ENCODE data around the gene NDRG4. TPM values are rescaled to one million over a fixed set of nuclear protein-coding genes. Genes with fewer than 3 reads are reported as not detected.

NDRG4 gene
- total and polyA plus RNA-seq, 2 of the 13 experiments (the other 11 are each of a cell fraction or from before 2014, with no cell fraction given): 1.7 to 2.7 TPM

DNA sequence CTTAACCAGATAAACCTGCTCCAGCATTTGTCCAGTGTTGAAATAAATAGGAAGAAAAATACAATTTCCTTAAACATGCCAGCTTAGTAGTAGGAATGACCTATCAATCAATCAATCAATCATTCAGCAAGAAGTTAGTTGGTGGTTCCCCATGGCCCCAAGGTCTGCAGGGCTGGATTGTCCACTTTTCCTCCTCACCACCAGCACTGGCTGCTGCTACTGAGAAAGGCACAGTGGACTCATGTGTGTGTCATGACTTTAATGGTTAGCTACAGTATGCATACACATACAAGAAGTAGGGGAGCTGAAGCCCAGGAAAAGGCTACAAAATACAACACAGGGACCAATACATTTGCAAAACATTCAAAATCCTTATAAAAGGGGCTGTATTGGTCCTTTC, 19.8 kb downstream of the NDRG4 start (continued):
- TF ChIP-seq ZIK1 (CRISPR knock-in tag; IDR thresholded peaks at IDR 0.05; ENCODE audit: borderline replicate concordance, low read depth) (no peak), POLR2AphosphoS5 (IDR thresholded peaks at IDR 0.05; ENCODE audit: low read depth, low read length) (peak; percentile 24; the same call in 1 of the 2 replicates), PTBP1 (IDR thresholded peaks at IDR 0.05; ENCODE audit: low read depth, low read length, poor library complexity, severe bottlenecking) (no peak), CTCF (CRISPR knock-in tag; IDR thresholded peaks at IDR 0.05) (no peak)
- TF ChIP-seq, protein P1, sequence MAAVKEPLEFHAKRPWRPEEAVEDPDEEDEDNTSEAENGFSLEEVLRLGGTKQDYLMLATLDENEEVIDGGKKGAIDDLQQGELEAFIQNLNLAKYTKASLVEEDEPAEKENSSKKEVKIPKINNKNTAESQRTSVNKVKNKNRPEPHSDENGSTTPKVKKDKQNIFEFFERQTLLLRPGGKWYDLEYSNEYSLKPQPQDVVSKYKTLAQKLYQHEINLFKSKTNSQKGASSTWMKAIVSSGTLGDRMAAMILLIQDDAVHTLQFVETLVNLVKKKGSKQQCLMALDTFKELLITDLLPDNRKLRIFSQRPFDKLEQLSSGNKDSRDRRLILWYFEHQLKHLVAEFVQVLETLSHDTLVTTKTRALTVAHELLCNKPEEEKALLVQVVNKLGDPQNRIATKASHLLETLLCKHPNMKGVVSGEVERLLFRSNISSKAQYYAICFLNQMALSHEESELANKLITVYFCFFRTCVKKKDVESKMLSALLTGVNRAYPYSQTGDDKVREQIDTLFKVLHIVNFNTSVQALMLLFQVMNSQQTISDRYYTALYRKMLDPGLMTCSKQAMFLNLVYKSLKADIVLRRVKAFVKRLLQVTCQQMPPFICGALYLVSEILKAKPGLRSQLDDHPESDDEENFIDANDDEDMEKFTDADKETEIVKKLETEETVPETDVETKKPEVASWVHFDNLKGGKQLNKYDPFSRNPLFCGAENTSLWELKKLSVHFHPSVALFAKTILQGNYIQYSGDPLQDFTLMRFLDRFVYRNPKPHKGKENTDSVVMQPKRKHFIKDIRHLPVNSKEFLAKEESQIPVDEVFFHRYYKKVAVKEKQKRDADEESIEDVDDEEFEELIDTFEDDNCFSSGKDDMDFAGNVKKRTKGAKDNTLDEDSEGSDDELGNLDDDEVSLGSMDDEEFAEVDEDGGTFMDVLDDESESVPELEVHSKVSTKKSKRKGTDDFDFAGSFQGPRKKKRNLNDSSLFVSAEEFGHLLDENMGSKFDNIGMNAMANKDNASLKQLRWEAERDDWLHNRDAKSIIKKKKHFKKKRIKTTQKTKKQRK (IDR thresholded peaks at IDR 0.05; ENCODE audit: low read length): no peak

- no peak for DNase-seq (ENCODE audit: low spot score)
- in situ Hi-C loops (cut with HindIII; ENCODE audit: extremely low pct_ligation_motif_present, low pct_unique_long_range_greater_than_20kb): loop anchor here (5.0 kb wide), 1 partner anchor 37 kb away; no protein-coding TSS in a partner anchor
- POLR2A ChIA-PET: no interaction called here
- Histone ChIP-seq H3K9ac (ENCODE audit: insufficient read depth, low read depth, low read length) (no peak overlapping the region), H3K4me3 (replicated peaks in 1 of 3; ENCODE audit: insufficient read depth in 1 of 3, low read depth in 2 of 3, low read length in 3 of 3) (no peak overlapping the region), H3K9me3 (ENCODE audit: low read length) (no peaks in the 10 kb centered on the region), H4K20me1 (ENCODE audit: insufficient read depth, low read length) (no peaks in the 10 kb centered on the region), H3K27me3 (ENCODE audit: control insufficient read depth in 1 of 2, insufficient read depth in 2 of 2, low read length in 2 of 2) (no peaks in the 10 kb centered on the region), H3K79me2 (ENCODE audit: insufficient read depth, low read length) (no peaks in the 10 kb centered on the region), H3K4me1 (ENCODE audit: insufficient read depth, low read length) (no peaks in the 10 kb centered on the region), H2AFZ (ENCODE audit: low read length) (no peak overlapping the region), H3K36me3 (replicated peaks in 1 of 2; ENCODE audit: control insufficient read depth in 1 of 2, insufficient read depth in 2 of 2, low read length in 2 of 2) (peaks cover 39 to 90% of the 10 kb centered on the region in 2 experiments), H3K4me2 (ENCODE audit: low read depth, low read length) (no peak overlapping the region), H3K27ac (ENCODE audit: extremely low read length, insufficient read depth, low read length) (no peak overlapping the region)
- FAIRE-seq: no peak
- 96% methylated on average over 5 of the region's 5 CpGs for WGBS (ENCODE audit: low lambda C conversion rate)
- BruUV-seq (replicated peaks): no TSS peak
- CTCF ChIA-PET (ENCODE audit: low intra/inter-chr PET ratio, low total read pairs): no interaction called here
- no peak for ATAC-seq
- intact Hi-C loops (cut with micrococcal nuclease; ENCODE audit: unreplicated experiment): no loop called here
- TF ChIP-seq TRAFD1 (CRISPR knock-in tag; IDR thresholded peaks at IDR 0.05; ENCODE audit: borderline replicate concordance) (no peak), HOXA3 (CRISPR knock-in tag; IDR thresholded peaks at IDR 0.05) (no peak), ZNF782 (CRISPR knock-in tag; IDR thresholded peaks at IDR 0.05; ENCODE audit: borderline replicate concordance) (no peak), KDM3A (CRISPR knock-in tag; IDR thresholded peaks at IDR 0.05; ENCODE audit: low read depth) (no peak), DNMT3B (CRISPR knock-in tag; conservative IDR thresholded peaks at IDR 0.05) (no peak), NCOR1 (IDR thresholded peaks at IDR 0.05; ENCODE audit: borderline replicate concordance, low read length) (no peak), ZFP36L2 (CRISPR knock-in tag; IDR thresholded peaks at IDR 0.05) (no peak), XBP1 (CRISPR knock-in tag; IDR thresholded peaks at IDR 0.05) (no peak), ZNF576 (CRISPR knock-in tag; IDR thresholded peaks at IDR 0.05) (no peak), BRCA1 (CRISPR knock-in tag; IDR thresholded peaks at IDR 0.05) (no peak), ELK4 (CRISPR knock-in tag; IDR thresholded peaks at IDR 0.05; ENCODE audit: borderline replicate concordance) (no peak)
Observed at GRCh38 chr16:58530179-58530578, 30.2 kb downstream of the NDRG4 start.
